Measurements from ENCODE around the gene ZKSCAN7. TPM values are rescaled to one million over a fixed set of nuclear protein-coding genes. Genes with fewer than 3 reads are reported as not detected.

ZKSCAN7 gene
- total RNA-seq, 1 experiment from 2014 or later, result 0.59 TPM

DNA sequence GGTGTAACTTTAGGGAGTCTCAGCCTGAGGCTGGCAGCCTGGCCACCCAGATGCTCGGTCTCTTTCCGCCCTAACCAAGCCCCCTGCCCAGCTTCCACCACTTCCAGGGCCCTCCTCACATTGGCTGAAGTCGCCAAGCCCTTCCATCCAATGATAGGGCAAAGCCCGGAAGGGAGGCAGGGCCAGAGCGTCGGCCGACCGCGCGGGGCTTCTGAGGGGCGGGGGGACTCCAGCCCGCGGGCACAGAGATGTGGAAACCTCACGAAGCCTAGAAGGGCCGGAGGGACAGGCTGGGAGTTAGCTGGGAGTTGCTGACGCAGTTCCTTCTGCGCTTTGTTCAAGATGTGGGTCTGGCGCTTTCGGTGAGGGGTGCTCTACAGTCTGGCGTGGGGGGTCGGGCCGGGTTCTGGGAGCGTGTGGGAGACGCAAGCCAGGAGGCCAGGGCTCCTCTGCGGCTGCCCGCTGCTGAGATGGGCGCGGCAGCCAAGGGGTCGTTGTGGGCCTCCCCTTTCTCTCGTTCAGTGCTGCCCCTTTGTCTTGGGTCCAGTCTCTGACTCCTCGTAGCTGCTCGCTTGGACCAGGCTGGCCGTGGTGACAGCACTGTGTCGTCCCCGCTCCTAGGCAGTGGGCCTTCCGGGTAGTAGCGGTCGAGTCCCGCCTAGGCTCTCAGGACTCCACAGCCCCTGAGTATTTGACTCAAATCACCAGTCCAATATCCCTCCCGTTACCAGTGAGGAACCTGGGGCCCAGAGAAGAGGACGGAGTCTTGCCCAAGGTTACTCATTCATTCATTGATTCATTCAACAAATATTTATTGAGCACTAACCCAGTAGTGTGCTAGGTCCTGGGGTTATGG is 29.9 kb downstream of the ZKSCAN7 start, which contains the start of gene ZNF660:
ZNF660 (plus strand) TSS at position 319 of the 856 bp plus-strand sequence. CDS start 9,230 bp downstream, outside the sequence.
- intact Hi-C loops (cut with micrococcal nuclease; ENCODE audit: unreplicated experiment), result no loop called here
- CTCF ChIA-PET, result no interaction called here
- Mint-ChIP-seq H3K9me3 (ENCODE audit: low read depth, unreplicated experiment) (peaks cover 14% of the 10 kb centered on the region), H3K27me3 (ENCODE audit: unreplicated experiment) (no peaks in the 10 kb centered on the region), H3K27ac (ENCODE audit: unreplicated experiment) (no peak within 1 kb of the TSS), H3K4me1 (ENCODE audit: low read depth, unreplicated experiment) (no peaks in the 10 kb centered on the region), H3K36me3 (ENCODE audit: insufficient read depth, unreplicated experiment) (peaks cover 9% of the 10 kb centered on the region), H3K4me3 (ENCODE audit: low read depth, unreplicated experiment) (peak within 1 kb of the TSS; percentile 66)
- BruUV-seq (replicated peaks), result no TSS peak
- TF ChIP-seq, protein P1, sequence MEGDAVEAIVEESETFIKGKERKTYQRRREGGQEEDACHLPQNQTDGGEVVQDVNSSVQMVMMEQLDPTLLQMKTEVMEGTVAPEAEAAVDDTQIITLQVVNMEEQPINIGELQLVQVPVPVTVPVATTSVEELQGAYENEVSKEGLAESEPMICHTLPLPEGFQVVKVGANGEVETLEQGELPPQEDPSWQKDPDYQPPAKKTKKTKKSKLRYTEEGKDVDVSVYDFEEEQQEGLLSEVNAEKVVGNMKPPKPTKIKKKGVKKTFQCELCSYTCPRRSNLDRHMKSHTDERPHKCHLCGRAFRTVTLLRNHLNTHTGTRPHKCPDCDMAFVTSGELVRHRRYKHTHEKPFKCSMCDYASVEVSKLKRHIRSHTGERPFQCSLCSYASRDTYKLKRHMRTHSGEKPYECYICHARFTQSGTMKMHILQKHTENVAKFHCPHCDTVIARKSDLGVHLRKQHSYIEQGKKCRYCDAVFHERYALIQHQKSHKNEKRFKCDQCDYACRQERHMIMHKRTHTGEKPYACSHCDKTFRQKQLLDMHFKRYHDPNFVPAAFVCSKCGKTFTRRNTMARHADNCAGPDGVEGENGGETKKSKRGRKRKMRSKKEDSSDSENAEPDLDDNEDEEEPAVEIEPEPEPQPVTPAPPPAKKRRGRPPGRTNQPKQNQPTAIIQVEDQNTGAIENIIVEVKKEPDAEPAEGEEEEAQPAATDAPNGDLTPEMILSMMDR (IDR thresholded peaks at IDR 0.05; ENCODE audit: unreplicated experiment), result no peak
- DNase-seq, result peak; percentile 20

DNA sequence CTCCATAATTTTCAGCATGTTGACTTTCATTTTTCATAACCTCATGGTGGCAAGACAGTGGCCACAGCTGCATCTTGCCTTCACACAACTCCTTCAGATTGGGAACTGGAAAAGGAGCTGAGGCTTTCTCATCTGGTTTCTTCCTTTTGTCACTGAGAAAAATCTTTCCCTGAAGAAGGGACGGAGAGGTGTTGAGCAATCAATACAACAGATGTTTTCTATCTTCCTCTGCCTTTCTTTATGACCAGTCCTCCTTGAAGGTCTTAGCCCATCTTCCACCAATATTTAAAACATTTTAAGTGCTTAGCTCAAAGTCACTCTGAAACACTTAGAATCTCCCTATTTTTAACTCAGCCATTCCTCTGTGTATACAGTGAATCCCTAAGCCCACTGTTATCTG is 41.6 kb downstream of the ZKSCAN7 start:
- no TSS peak for BruUV-seq (replicated peaks)
- CTCF ChIA-PET, result no interaction called here
- Mint-ChIP-seq H3K4me1 (ENCODE audit: low read depth, unreplicated experiment) (no peaks in the 10 kb centered on the region), H3K36me3 (ENCODE audit: insufficient read depth, unreplicated experiment) (no peaks in the 10 kb centered on the region), H3K27ac (ENCODE audit: unreplicated experiment) (no peak overlapping the region), H3K4me3 (ENCODE audit: low read depth, unreplicated experiment) (no peak overlapping the region), H3K27me3 (ENCODE audit: unreplicated experiment) (no peaks in the 10 kb centered on the region), H3K9me3 (ENCODE audit: low read depth, unreplicated experiment) (peaks cover 13% of the 10 kb centered on the region)
- TF ChIP-seq, protein P1 (IDR thresholded peaks at IDR 0.05; ENCODE audit: unreplicated experiment), result no peak
- no peak for DNase-seq
- intact Hi-C loops (cut with micrococcal nuclease; ENCODE audit: unreplicated experiment), result no loop called here

- Mint-ChIP-seq H3K27ac (ENCODE audit: unreplicated experiment) (no peak overlapping the region), H3K36me3 (ENCODE audit: insufficient read depth, unreplicated experiment) (no peaks in the 10 kb centered on the region), H3K4me1 (ENCODE audit: low read depth, unreplicated experiment) (no peaks in the 10 kb centered on the region), H3K4me3 (ENCODE audit: low read depth, unreplicated experiment) (no peak overlapping the region), H3K9me3 (ENCODE audit: low read depth, unreplicated experiment) (peaks cover 13% of the 10 kb centered on the region), H3K27me3 (ENCODE audit: unreplicated experiment) (no peaks in the 10 kb centered on the region)
- TF ChIP-seq, protein P1 (IDR thresholded peaks at IDR 0.05; ENCODE audit: unreplicated experiment), result no peak
- no TSS peak for BruUV-seq (replicated peaks)
- CTCF ChIA-PET, result no interaction called here
- intact Hi-C loops (cut with micrococcal nuclease; ENCODE audit: unreplicated experiment), result no loop called here
- DNase-seq, result no peak
Observed at GRCh38 chr3:44601749-44602148, 46.8 kb downstream of the ZKSCAN7 start.

DNA sequence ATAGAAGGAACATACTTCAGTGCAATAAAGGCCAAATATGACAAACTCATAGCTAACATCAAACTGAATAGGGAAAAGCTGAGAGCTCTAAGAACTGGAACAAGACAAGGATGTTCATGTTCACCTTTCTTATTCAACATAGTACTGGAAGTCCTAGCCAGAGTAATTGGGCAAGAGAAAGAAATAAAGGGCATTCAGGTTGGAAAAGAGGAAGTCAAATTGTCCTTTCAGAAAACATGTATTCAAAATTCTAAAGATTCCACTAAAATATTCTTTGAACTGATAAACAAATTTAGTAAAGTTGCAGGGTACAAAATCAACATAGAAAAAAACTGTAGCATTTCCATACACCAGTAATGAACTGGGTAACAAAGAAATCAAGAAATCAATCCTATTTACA is 57.7 kb downstream of the ZKSCAN7 start:
- Mint-ChIP-seq H3K27ac (ENCODE audit: unreplicated experiment) (no peak overlapping the region), H3K36me3 (ENCODE audit: insufficient read depth, unreplicated experiment) (no peaks in the 10 kb centered on the region), H3K27me3 (ENCODE audit: unreplicated experiment) (no peaks in the 10 kb centered on the region), H3K9me3 (ENCODE audit: low read depth, unreplicated experiment) (peaks cover 7% of the 10 kb centered on the region), H3K4me1 (ENCODE audit: low read depth, unreplicated experiment) (no peaks in the 10 kb centered on the region), H3K4me3 (ENCODE audit: low read depth, unreplicated experiment) (no peak overlapping the region)
- intact Hi-C loops (cut with micrococcal nuclease; ENCODE audit: unreplicated experiment), result no loop called here
- CTCF ChIA-PET, result no interaction called here
- no TSS peak for BruUV-seq (replicated peaks)
- TF ChIP-seq, protein P1 (IDR thresholded peaks at IDR 0.05; ENCODE audit: unreplicated experiment), result no peak
- DNase-seq, result no peak

Other genes starting within 250 kb of the ZKSCAN7 start
- gene TCAIM, start 216.4 kb upstream of the ZKSCAN7 start, total RNA-seq (2022), result 24.3 and 24.9 TPM in 2 replicates
- 17.3 and 18.8 TPM in 2 replicates for gene ZNF445, start 77.5 kb upstream of the ZKSCAN7 start, total RNA-seq (2022)
- 0.95 and 1.4 TPM in 2 replicates for gene ZNF660, start 29.8 kb downstream of the ZKSCAN7 start, total RNA-seq (2022)
- gene ZNF197, start 69.8 kb downstream of the ZKSCAN7 start, total RNA-seq (2022), result 12.0 and 14.0 TPM in 2 replicates
- gene ZNF35, start 93.5 kb downstream of the ZKSCAN7 start, total RNA-seq (2022), result 11.3 and 11.8 TPM in 2 replicates
- gene ZNF502, start 157.5 kb downstream of the ZKSCAN7 start, total RNA-seq (2022), result 0.99 and 1.8 TPM in 2 replicates
- 0.61 and 0.71 TPM in 2 replicates for gene ZNF501, start 174.4 kb downstream of the ZKSCAN7 start, total RNA-seq (2022)
- gene KIAA1143, start 206.4 kb downstream of the ZKSCAN7 start, total RNA-seq (2022), result 28.8 and 36.9 TPM in 2 replicates
- 17.0 and 18.4 TPM in 2 replicates for gene KIF15, start 206.6 kb downstream of the ZKSCAN7 start, total RNA-seq (2022)